HEK293 (cell line): Measurements from ENCODE around the gene PLIN5.

Source experiments
- CTCF ChIA-PET: fragments of 350-600 bp; formaldehyde crosslinking; extraction: SDS; loops from one replicate; lab custom pipeline; 2021; ENCODE audit warnings: antibody characterized with exemption; lab: Yijun Ruan, JAX
- POLR2A ChIA-PET: fragments of 300-600 bp; formaldehyde crosslinking; extraction: SDS; loops from one replicate; lab custom pipeline; 2020; ENCODE audit warnings: antibody characterized with exemption, inconsistent platforms; lab: Yijun Ruan, JAX
- H3K27ac ChIP-seq: fragments of 200-500 bp; sonication (Bioruptor generic); 2 replicates; pipeline ENCODE4 v1.5.1; 2014; ENCODE audit warnings: low read depth, low read length, control low read depth, inconsistent platforms; ENCODE audit errors: extremely low read depth
- H3K36me3 ChIP-seq, 2 experiments: fragments of 200-500 bp in 1 of 2; sonication (Bioruptor generic) in 1 of 2; 1 replicate in 1 of 2; 2 replicates in 1 of 2; pipeline ENCODE4 v1.5.1; 2014 to 2017; ENCODE audit warnings: inconsistent platforms in 2 of 2, low read length in 2 of 2; ENCODE audit not compliant: control insufficient read depth in 2 of 2, insufficient read depth in 1 of 2
- H3K4me1 ChIP-seq: fragments of 200-500 bp; sonication (Bioruptor generic); 2 replicates; pipeline ENCODE4 v1.5.1; 2014; ENCODE audit warnings: mild to moderate bottlenecking, low read length, inconsistent platforms; ENCODE audit not compliant: control insufficient read depth, insufficient read depth
- H3K4me3 ChIP-seq: 2 replicates; pipeline ENCODE4 v1.5.1; 2011; ENCODE audit warnings: low read depth, mild to moderate bottlenecking, control low read depth, low read length, moderate library complexity
- H3K9me3 ChIP-seq: fragments of 200-500 bp; sonication (Bioruptor generic); 2 replicates; pipeline ENCODE4 v1.5.1; 2014; ENCODE audit warnings: low read depth, low read length, inconsistent platforms; ENCODE audit not compliant: control insufficient read depth, insufficient read depth
- GLI4 ChIP-seq: fragments of 450-650 bp; formaldehyde crosslinking; IDR thresholded peaks from 2 replicates; pipeline ENCODE4 v1.5.1; 2016; ENCODE audit warnings: missing biosample characterization, missing genetic modification characterization
- KLF1 ChIP-seq: fragments of 450-650 bp; formaldehyde crosslinking; IDR thresholded peaks from 2 replicates; pipeline ENCODE4 v1.5.1; 2016; ENCODE audit warnings: missing biosample characterization, missing genetic modification characterization
- PRDM1 ChIP-seq: fragments of 450-650 bp; formaldehyde crosslinking; IDR thresholded peaks from 2 replicates; pipeline ENCODE4; 2016; ENCODE audit warnings: missing biosample characterization, missing genetic modification characterization
- REPIN1 ChIP-seq: fragments of 450-650 bp; formaldehyde crosslinking; IDR thresholded peaks from 2 replicates; pipeline ENCODE4 v1.5.1; 2017; ENCODE audit warnings: missing biosample characterization, missing genetic modification characterization, low read depth
- SETDB1 ChIP-seq: IDR thresholded peaks from one replicate; pipeline ENCODE4 v1.6.1; 2017; ENCODE audit warnings: mild to moderate bottlenecking, low read length, moderate library complexity, mixed read lengths; ENCODE audit not compliant: insufficient read length
- TRIM28 ChIP-seq: IDR thresholded peaks from 2 replicates; pipeline ENCODE4 v1.6.1; 2011; ENCODE audit warnings: low read length, control low read depth, borderline replicate concordance
- ZBTB48 ChIP-seq: fragments of 450-650 bp; formaldehyde crosslinking; IDR thresholded peaks from 2 replicates; pipeline ENCODE4 v1.5.1; 2016; ENCODE audit warnings: missing biosample characterization, missing genetic modification characterization
- ZBTB7A ChIP-seq: fragments of 450-650 bp; formaldehyde crosslinking; IDR thresholded peaks from 2 replicates; pipeline ENCODE4 v1.5.1; 2016; ENCODE audit warnings: low read depth, missing biosample characterization, missing genetic modification characterization
- ZBTB8A ChIP-seq: fragments of 450-650 bp; formaldehyde crosslinking; IDR thresholded peaks from 2 replicates; pipeline ENCODE4 v1.5.1; 2016; ENCODE audit warnings: missing biosample characterization, missing genetic modification characterization
- ZFP3 ChIP-seq: fragments of 450-650 bp; formaldehyde crosslinking; IDR thresholded peaks from 2 replicates; pipeline ENCODE4 v1.5.1; 2016; ENCODE audit warnings: low read depth, missing biosample characterization, missing genetic modification characterization
- ZNF10 ChIP-seq: fragments of 450-650 bp; formaldehyde crosslinking; IDR thresholded peaks from 2 replicates; pipeline ENCODE4 v1.5.1; 2017; ENCODE audit warnings: missing biosample characterization, missing genetic modification characterization
- ZNF114 ChIP-seq: fragments of 450-650 bp; formaldehyde crosslinking; IDR thresholded peaks from 2 replicates; pipeline ENCODE4 v1.5.0; 2017; ENCODE audit warnings: missing biosample characterization, missing genetic modification characterization
- ZNF140 ChIP-seq: fragments of 450-650 bp; formaldehyde crosslinking; IDR thresholded peaks from 2 replicates; pipeline ENCODE4 v1.5.1; 2016; ENCODE audit warnings: missing biosample characterization, missing genetic modification characterization
- ZNF146 ChIP-seq: fragments of 450-650 bp; formaldehyde crosslinking; IDR thresholded peaks from 2 replicates; pipeline ENCODE4 v1.5.1; 2016; ENCODE audit warnings: missing biosample characterization, missing genetic modification characterization
- ZNF16 ChIP-seq: fragments of 450-650 bp; formaldehyde crosslinking; IDR thresholded peaks from 2 replicates; pipeline ENCODE4 v1.5.1; 2016; ENCODE audit warnings: low read depth, missing biosample characterization, missing genetic modification characterization
- ZNF214 ChIP-seq: fragments of 450-650 bp; formaldehyde crosslinking; IDR thresholded peaks from 2 replicates; pipeline ENCODE4 v1.5.1; 2017; ENCODE audit warnings: missing biosample characterization, mild to moderate bottlenecking, missing genetic modification characterization, borderline replicate concordance
- ZNF223 ChIP-seq: fragments of 450-650 bp; formaldehyde crosslinking; IDR thresholded peaks from 2 replicates; pipeline ENCODE4 v1.5.1; 2016; ENCODE audit warnings: missing biosample characterization, missing genetic modification characterization
- ZNF239 ChIP-seq: fragments of 450-650 bp; formaldehyde crosslinking; IDR thresholded peaks from 2 replicates; pipeline ENCODE4 v1.5.1; 2016; ENCODE audit warnings: missing biosample characterization, missing genetic modification characterization
- ZNF24 ChIP-seq: fragments of 450-650 bp; formaldehyde crosslinking; IDR thresholded peaks from 2 replicates; pipeline ENCODE4 v1.5.1; 2016; ENCODE audit warnings: missing biosample characterization, missing genetic modification characterization
- ZNF311 ChIP-seq: fragments of 450-650 bp; formaldehyde crosslinking; IDR thresholded peaks from 2 replicates; pipeline ENCODE4 v1.5.1; 2017; ENCODE audit warnings: missing biosample characterization, missing genetic modification characterization, borderline replicate concordance
- ZNF335 ChIP-seq: fragments of 450-650 bp; formaldehyde crosslinking; conservative IDR thresholded peaks from 2 replicates; pipeline ENCODE4 v1.5.1; 2016; ENCODE audit warnings: missing biosample characterization, missing genetic modification characterization
- ZNF473 ChIP-seq: fragments of 450-650 bp; formaldehyde crosslinking; IDR thresholded peaks from 2 replicates; pipeline ENCODE4 v1.5.1; 2017; ENCODE audit warnings: missing biosample characterization, missing genetic modification characterization
- ZNF48 ChIP-seq: fragments of 450-650 bp; formaldehyde crosslinking; IDR thresholded peaks from 2 replicates; pipeline ENCODE4 v1.5.1; 2016; ENCODE audit warnings: missing biosample characterization, missing genetic modification characterization
- ZNF529 ChIP-seq: fragments of 450-650 bp; formaldehyde crosslinking; IDR thresholded peaks from 2 replicates; pipeline ENCODE4 v1.5.1; 2017; ENCODE audit warnings: missing genetic modification characterization, missing biosample characterization; ENCODE audit not compliant: insufficient replicate concordance
- ZNF530 ChIP-seq: fragments of 450-650 bp; formaldehyde crosslinking; IDR thresholded peaks from 2 replicates; pipeline ENCODE4 v1.5.1; 2016; ENCODE audit warnings: low read depth, missing biosample characterization, missing genetic modification characterization
- ZNF548 ChIP-seq: fragments of 450-650 bp; formaldehyde crosslinking; IDR thresholded peaks from 2 replicates; pipeline ENCODE4 v1.5.1; 2016; ENCODE audit warnings: missing biosample characterization, missing genetic modification characterization
- ZNF549 ChIP-seq: fragments of 450-650 bp; IDR thresholded peaks from 2 replicates; pipeline ENCODE4 v1.5.1; 2018; ENCODE audit warnings: missing biosample characterization, missing genetic modification characterization, mild to moderate bottlenecking, inconsistent platforms, moderate library complexity
- ZNF623 ChIP-seq: fragments of 450-650 bp; formaldehyde crosslinking; IDR thresholded peaks from 2 replicates; pipeline ENCODE4 v1.5.1; 2016; ENCODE audit warnings: missing biosample characterization, missing genetic modification characterization
- ZNF707 ChIP-seq: fragments of 450-650 bp; formaldehyde crosslinking; IDR thresholded peaks from 2 replicates; pipeline ENCODE4 v1.5.1; 2016; ENCODE audit warnings: missing biosample characterization, missing genetic modification characterization
- ZNF76 ChIP-seq: fragments of 450-650 bp; formaldehyde crosslinking; IDR thresholded peaks from 2 replicates; pipeline ENCODE4; 2016; ENCODE audit warnings: low read depth, missing biosample characterization, missing genetic modification characterization, borderline replicate concordance
- ZNF776 ChIP-seq: fragments of 450-650 bp; formaldehyde crosslinking; IDR thresholded peaks from 2 replicates; pipeline ENCODE4 v1.5.0; 2017; ENCODE audit warnings: missing biosample characterization, missing genetic modification characterization, borderline replicate concordance
- ZXDB ChIP-seq: fragments of 450-650 bp; formaldehyde crosslinking; IDR thresholded peaks from 2 replicates; pipeline ENCODE4 v1.5.1; 2016; ENCODE audit warnings: missing biosample characterization, missing genetic modification characterization
- TF ChIP-seq, protein P1 (sequence below): fragments of 450-650 bp; formaldehyde crosslinking; IDR thresholded peaks from 2 replicates; pipeline ENCODE4 v1.5.1; 2016; ENCODE audit warnings: missing biosample characterization, missing genetic modification characterization
- TF ChIP-seq, protein P2 (sequence below): IDR thresholded peaks from 2 replicates; pipeline ENCODE4 v1.6.1; 2011; ENCODE audit warnings: mild to moderate bottlenecking, low read depth, low read length, borderline replicate concordance
- TF ChIP-seq, protein P3 (sequence below): fragments of 450-650 bp; formaldehyde crosslinking; IDR thresholded peaks from 2 replicates; pipeline ENCODE4 v1.5.1; 2016; ENCODE audit warnings: missing biosample characterization, missing genetic modification characterization

The PLIN5 gene

DNA sequence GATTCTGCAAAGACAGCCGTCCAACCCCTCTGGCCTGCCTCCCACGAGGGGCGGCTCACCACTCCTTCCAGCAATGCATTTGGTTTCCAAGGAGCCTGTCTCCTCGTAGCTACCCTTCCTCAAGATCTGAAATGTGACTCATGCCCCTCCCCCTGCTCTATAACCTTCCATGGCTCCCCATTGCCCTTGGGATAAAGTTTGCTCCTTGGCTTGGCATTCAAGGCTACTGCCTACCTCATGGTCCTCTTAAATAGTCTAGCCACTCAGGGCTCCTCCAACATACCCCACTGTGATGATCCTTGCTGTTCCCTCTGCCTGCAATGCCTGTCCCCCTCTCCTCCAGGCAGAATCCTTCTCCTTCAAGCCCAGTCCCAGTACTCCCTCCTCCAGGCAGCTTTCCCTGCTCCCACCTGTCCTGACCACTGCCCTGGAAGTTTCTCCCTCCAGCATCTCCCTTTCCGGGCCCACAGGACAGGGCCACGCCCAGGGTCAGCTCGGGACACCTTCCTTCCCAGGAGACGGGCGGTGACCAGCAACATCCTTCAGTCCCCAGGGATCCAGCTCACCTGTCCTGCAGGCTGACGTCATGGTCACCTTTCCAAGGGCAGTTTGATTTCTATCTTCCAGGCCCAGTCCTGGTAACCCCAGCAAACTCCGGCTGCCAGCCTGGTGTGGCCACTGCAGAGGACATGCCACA is 43.7 kb upstream of the PLIN5 start:
- H3K27ac ChIP-seq = no peak overlapping the region
- H3K4me3 ChIP-seq = no peak overlapping the region
- H3K9me3 ChIP-seq = no peaks in the 10 kb centered on the region
- ChIA-PET POLR2A (interaction anchor here (0.6 kb wide), 1 partner anchor 19 kb away, joined by 3 read pairs; no protein-coding TSS in a partner anchor), CTCF (interaction anchor here (0.6 to 3.7 kb wide), 4 partner anchors 12 to 213 kb away, joined by 3 to 46 read pairs (median 8); partner anchors contain the start of gene FEM1A)
- H3K36me3 ChIP-seq = no peaks in the 10 kb centered on the region
- H3K4me1 ChIP-seq = peaks cover 4% of the 10 kb centered on the region
- TF ChIP-seq GLI4 (tag by site-specific recombination) (peak; percentile 100), ZNF48 (tag by site-specific recombination) (no peak), ZNF549 (tag by site-specific recombination) (no peak), ZNF24 (tag by site-specific recombination) (0 out of 2 replicates have a peak, but pooled peaks have one; percentile 28), ZNF146 (tag by site-specific recombination) (peak; percentile 25; the same call in 1 of the 2 replicates), KLF1 (0 out of 2 replicates have a peak, but pooled peaks have one; percentile 12), REPIN1 (no peak), SETDB1 (no peak), ZNF214 (tag by site-specific recombination) (no peak), ZNF311 (tag by site-specific recombination) (no peak), ZNF140 (tag by site-specific recombination) (no peak), ZNF335 (tag by site-specific recombination) (no peak), ZNF623 (tag by site-specific recombination) (peak; percentile 62), ZNF114 (tag by site-specific recombination) (no peak), ZNF530 (no peak), ZFP3 (tag by site-specific recombination) (no peak), ZNF548 (tag by site-specific recombination) (no peak), TRIM28 (no peak), ZNF776 (no peak), ZNF16 (tag by site-specific recombination) (peak; percentile 100), ZNF223 (tag by site-specific recombination) (no peak), ZBTB48 (no peak), ZNF76 (tag by site-specific recombination) (no peak), PRDM1 (tag by site-specific recombination) (no peak), ZNF239 (tag by site-specific recombination) (no peak), ZXDB (no peak), ZBTB7A (peak; percentile 18; the same call in 1 of the 2 replicates), ZBTB8A (tag by site-specific recombination) (no peak), ZNF10 (tag by site-specific recombination) (no peak), ZNF707 (no peak), ZNF473 (no peak), ZNF529 (tag by site-specific recombination) (no peak)
- TF ChIP-seq, protein P1, sequence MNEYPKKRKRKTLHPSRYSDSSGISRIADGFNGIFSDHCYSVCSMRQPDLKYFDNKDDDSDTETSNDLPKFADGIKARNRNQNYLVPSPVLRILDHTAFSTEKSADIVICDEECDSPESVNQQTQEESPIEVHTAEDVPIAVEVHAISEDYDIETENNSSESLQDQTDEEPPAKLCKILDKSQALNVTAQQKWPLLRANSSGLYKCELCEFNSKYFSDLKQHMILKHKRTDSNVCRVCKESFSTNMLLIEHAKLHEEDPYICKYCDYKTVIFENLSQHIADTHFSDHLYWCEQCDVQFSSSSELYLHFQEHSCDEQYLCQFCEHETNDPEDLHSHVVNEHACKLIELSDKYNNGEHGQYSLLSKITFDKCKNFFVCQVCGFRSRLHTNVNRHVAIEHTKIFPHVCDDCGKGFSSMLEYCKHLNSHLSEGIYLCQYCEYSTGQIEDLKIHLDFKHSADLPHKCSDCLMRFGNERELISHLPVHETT = peak; percentile 72
- TF ChIP-seq, protein P2, sequence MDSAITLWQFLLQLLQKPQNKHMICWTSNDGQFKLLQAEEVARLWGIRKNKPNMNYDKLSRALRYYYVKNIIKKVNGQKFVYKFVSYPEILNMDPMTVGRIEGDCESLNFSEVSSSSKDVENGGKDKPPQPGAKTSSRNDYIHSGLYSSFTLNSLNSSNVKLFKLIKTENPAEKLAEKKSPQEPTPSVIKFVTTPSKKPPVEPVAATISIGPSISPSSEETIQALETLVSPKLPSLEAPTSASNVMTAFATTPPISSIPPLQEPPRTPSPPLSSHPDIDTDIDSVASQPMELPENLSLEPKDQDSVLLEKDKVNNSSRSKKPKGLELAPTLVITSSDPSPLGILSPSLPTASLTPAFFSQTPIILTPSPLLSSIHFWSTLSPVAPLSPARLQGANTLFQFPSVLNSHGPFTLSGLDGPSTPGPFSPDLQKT = no peak
- TF ChIP-seq, protein P3, sequence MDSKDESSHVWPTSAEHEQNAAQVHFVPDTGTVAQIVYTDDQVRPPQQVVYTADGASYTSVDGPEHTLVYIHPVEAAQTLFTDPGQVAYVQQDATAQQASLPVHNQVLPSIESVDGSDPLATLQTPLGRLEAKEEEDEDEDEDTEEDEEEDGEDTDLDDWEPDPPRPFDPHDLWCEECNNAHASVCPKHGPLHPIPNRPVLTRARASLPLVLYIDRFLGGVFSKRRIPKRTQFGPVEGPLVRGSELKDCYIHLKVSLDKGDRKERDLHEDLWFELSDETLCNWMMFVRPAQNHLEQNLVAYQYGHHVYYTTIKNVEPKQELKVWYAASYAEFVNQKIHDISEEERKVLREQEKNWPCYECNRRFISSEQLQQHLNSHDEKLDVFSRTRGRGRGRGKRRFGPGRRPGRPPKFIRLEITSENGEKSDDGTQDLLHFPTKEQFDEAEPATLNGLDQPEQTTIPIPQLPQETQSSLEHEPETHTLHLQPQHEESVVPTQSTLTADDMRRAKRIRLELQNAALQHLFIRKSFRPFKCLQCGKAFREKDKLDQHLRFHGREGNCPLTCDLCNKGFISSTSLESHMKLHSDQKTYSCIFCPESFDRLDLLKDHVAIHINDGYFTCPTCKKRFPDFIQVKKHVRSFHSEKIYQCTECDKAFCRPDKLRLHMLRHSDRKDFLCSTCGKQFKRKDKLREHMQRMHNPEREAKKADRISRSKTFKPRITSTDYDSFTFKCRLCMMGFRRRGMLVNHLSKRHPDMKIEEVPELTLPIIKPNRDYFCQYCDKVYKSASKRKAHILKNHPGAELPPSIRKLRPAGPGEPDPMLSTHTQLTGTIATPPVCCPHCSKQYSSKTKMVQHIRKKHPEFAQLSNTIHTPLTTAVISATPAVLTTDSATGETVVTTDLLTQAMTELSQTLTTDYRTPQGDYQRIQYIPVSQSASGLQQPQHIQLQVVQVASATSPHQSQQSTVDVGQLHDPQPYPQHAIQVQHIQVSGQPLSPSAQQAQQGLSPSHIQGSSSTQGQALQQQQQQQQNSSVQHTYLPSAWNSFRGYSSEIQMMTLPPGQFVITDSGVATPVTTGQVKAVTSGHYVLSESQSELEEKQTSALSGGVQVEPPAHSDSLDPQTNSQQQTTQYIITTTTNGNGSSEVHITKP = no peak
